K562 (cell line): ENCODE data around the gene MIDN. TPM values are rescaled to one million over a fixed set of nuclear protein-coding genes. Genes with fewer than 3 reads are reported as not detected.

Experiments
- ATF4 ChIP-seq: fragments of 450-650 bp; formaldehyde crosslinking; IDR thresholded peaks from 2 replicates; pipeline ENCODE4 v1.4.0; 2022; ENCODE audit warnings: mild to moderate bottlenecking, moderate library complexity
- CBFA2T2 ChIP-seq: fragments of 450-650 bp; conservative IDR thresholded peaks from 2 replicates; pipeline ENCODE4 v1.6.1; 2017; ENCODE audit warnings: mild to moderate bottlenecking
- DMBX1 ChIP-seq: fragments of 250-450 bp; sonication (Bioruptor Pico); IDR thresholded peaks from 2 replicates; pipeline ENCODE4 v1.8.0; 2022; ENCODE audit warnings: inconsistent platforms, mild to moderate bottlenecking, moderate library complexity, borderline replicate concordance
- DNMT1 ChIP-seq: fragments of 450-650 bp; IDR thresholded peaks from 2 replicates; pipeline ENCODE4 v1.6.1; 2016; ENCODE audit warnings: antibody characterized with exemption, mild to moderate bottlenecking
- ETV5 ChIP-seq: sonication (generic); formaldehyde crosslinking; IDR thresholded peaks from 2 replicates; pipeline ENCODE4 v1.4.0; 2020; ENCODE audit warnings: low read depth, mild to moderate bottlenecking, missing genetic modification reagents
- FOS ChIP-seq: IDR thresholded peaks from 3 replicates; pipeline ENCODE4 v1.6.1; 2011; ENCODE audit not compliant: insufficient read length; ENCODE audit errors: extremely low read depth
- GTF2E2 ChIP-seq: fragments of 200-800 bp; sonication (Bioruptor generic); IDR thresholded peaks from 2 replicates; pipeline ENCODE4 v1.6.1; 2016; ENCODE audit warnings: missing genetic modification characterization, missing compliant biosample characterization
- HNRNPUL1 ChIP-seq: fragments of 200-400 bp; formaldehyde crosslinking; IDR thresholded peaks from 2 replicates; pipeline ENCODE4 v1.6.1; 2017; ENCODE audit warnings: low read length
- IRF2 ChIP-seq: sonication (generic); formaldehyde crosslinking; IDR thresholded peaks from 2 replicates; pipeline ENCODE4 v1.8.1; 2022; ENCODE audit warnings: mild to moderate bottlenecking, missing genetic modification reagents
- KLF10 ChIP-seq: fragments of 250-450 bp; sonication (Bioruptor Pico); IDR thresholded peaks from 2 replicates; pipeline ENCODE4 v1.6.1; 2021; ENCODE audit warnings: matching md5 sums
- MAX ChIP-seq: sonication (generic); formaldehyde crosslinking; IDR thresholded peaks from 2 replicates; pipeline ENCODE4 v1.9.0; 2022; ENCODE audit warnings: mild to moderate bottlenecking, missing genetic modification reagents
- MTA3 ChIP-seq: fragments of 450-650 bp; formaldehyde crosslinking; IDR thresholded peaks from 2 replicates; pipeline ENCODE4 v1.6.1; 2017; ENCODE audit warnings: mild to moderate bottlenecking, borderline replicate concordance
- NCOR1 ChIP-seq: fragments of 450-650 bp; IDR thresholded peaks from 2 replicates; pipeline ENCODE4 v1.6.1; 2016; ENCODE audit warnings: mild to moderate bottlenecking, moderate library complexity
- PTBP1 ChIP-seq: fragments of 200-400 bp; formaldehyde crosslinking; IDR thresholded peaks from 2 replicates; pipeline ENCODE4 v1.6.1; 2017; ENCODE audit warnings: low read depth, low read length
- RBM15 ChIP-seq: fragments of 200-400 bp; formaldehyde crosslinking; IDR thresholded peaks from 2 replicates; pipeline ENCODE4 v1.6.1; 2018; ENCODE audit warnings: mild to moderate bottlenecking, low read length, moderate library complexity; ENCODE audit not compliant: insufficient read depth
- RHOXF2B ChIP-seq: fragments of 250-450 bp; sonication (Bioruptor Pico); conservative IDR thresholded peaks from 2 replicates; pipeline ENCODE4 v1.5.1; 2021
- SMAD1 ChIP-seq: fragments of 150-350 bp; IDR thresholded peaks from 2 replicates; pipeline ENCODE4 v1.6.1; 2014; ENCODE audit warnings: low read length, low read depth; ENCODE audit not compliant: partially characterized antibody
- WHSC1 ChIP-seq: IDR thresholded peaks from one replicate; pipeline ENCODE4 v1.6.1; 2012; ENCODE audit warnings: low read length, control low read depth, inconsistent platforms
- ZNF253 ChIP-seq: fragments of 250-450 bp; sonication (Bioruptor Pico); conservative IDR thresholded peaks from 2 replicates; pipeline ENCODE4 v1.6.1; 2021; ENCODE audit warnings: mild to moderate bottlenecking
- ZNF407 ChIP-seq: fragments of 450-650 bp; IDR thresholded peaks from 2 replicates; pipeline ENCODE4 v1.6.1; 2016; ENCODE audit warnings: low read depth
- ZNF561 ChIP-seq: fragments of 450-650 bp; formaldehyde crosslinking; conservative IDR thresholded peaks from 2 replicates; pipeline ENCODE4 v1.4.0; 2020; ENCODE audit warnings: mild to moderate bottlenecking, moderate library complexity
- ZZZ3 ChIP-seq: fragments of 450-650 bp; IDR thresholded peaks from 2 replicates; pipeline ENCODE4 v1.6.1; 2016; ENCODE audit warnings: antibody characterized with exemption, mild to moderate bottlenecking, moderate library complexity
- polyA plus RNA-seq, 8 experiments: library from polyadenylated mRNA; depleted of rRNA in 4 of 8; stranded (reverse) in 5 of 8; unstranded in 3 of 8; fragments of >200 nt; fragmentation: Nextera tagmentation in 2 of 8; fragmentation: Illumina TruSeq in 1 of 8; extraction: Ambion mirVana in 2 of 8; extraction: Trizol in 1 of 8; gene quantifications; 2 replicates each; pipeline versions ENCODE4 v1.2.1 to v1.2.3, GENCODE V29; 2011 to 2014; ENCODE audit warnings: inconsistent platforms in 1 of 8, missing spikeins in 1 of 8
- total RNA-seq, 7 experiments: library from RNA; depleted of rRNA in 6 of 7; stranded (reverse); fragments of >200 nt in 6 of 7; fragmentation: Illumina TruSeq in 2 of 7; extraction: Trizol in 2 of 7; gene quantifications; 2 replicates each; pipeline versions ENCODE4 v1.2.1 to v1.2.3, GENCODE V29; 2011 to 2021; ENCODE audit warnings: low replicate concordance in 1 of 7

The MIDN gene
- total and polyA plus RNA-seq, 9 of the 15 experiments (the other 6 are each of a cell fraction or from before 2014, with no cell fraction given), result 0.17 to 120 (median 10.1) TPM

GRCh38 chr19:1248139-1248785 is at the start of gene MIDN (continued):
- TF ChIP-seq ZNF407 (no peak; the same call in 1 of the 2 replicates), ZZZ3 (no peak), FOS (no peak), KLF10 (CRISPR knock-in tag) (no peak), WHSC1 (no peak), GTF2E2 (peak; percentile 84; the same call in 1 of the 2 replicates), DMBX1 (CRISPR knock-in tag) (no peak), ATF4 (CRISPR knock-in tag) (no peak), RHOXF2B (CRISPR knock-in tag) (no peak), MAX (CRISPR knock-in tag) (0 out of 2 replicates have a peak, but pooled peaks have one; percentile 42), DNMT1 (no peak), IRF2 (CRISPR knock-in tag) (no peak), MTA3 (peak; percentile 83), RBM15 (no peak), CBFA2T2 (no peak), NCOR1 (peak; percentile 58; the same call in 1 of the 2 replicates), HNRNPUL1 (no peak), ZNF561 (CRISPR knock-in tag) (no peak), ETV5 (CRISPR knock-in tag) (peak; percentile 88), ZNF253 (no peak), PTBP1 (no peak), SMAD1 (no peak)
